NCI-H1105 treated with DMSO at 0.1 percent for 48 hours (cell line): ENCODE measurements around the gene MMADHC.
A peak's percentile ranks its signal among the peaks of the same experiment; 100 is the strongest.
"Not testable (repeated sequence)": the region's sequence is repeated elsewhere in the genome, so short reads cannot be mapped to it uniquely, and the experiment has no call there.

ENCODE experiments used
- DNase-seq: peaks from one replicate; lab custom pipeline; 2025; lab: John Stamatoyannopoulos, UW

MMADHC gene

GRCh38 chr2:149595056-149595963, 7.7 kb upstream of the MMADHC start:
- no peak for DNase-seq

- DNase-seq, result no peak
Measured at GRCh38 chr2:149594411-149594810, 6.8 kb upstream of the MMADHC start.

- DNase-seq, result no peak
Measured at GRCh38 chr2:149587950-149588487, 444 bp upstream of the MMADHC start.

GRCh38 chr2:149586898-149587219, 716 bp downstream of the MMADHC start:
- no peak for DNase-seq

- no peak for DNase-seq
Measured at GRCh38 chr2:149586063-149586462, 1.5 kb downstream of the MMADHC start.

- no peak for DNase-seq
Measured at GRCh38 chr2:149585166-149585885, 2.2 kb downstream of the MMADHC start.

- no peak for DNase-seq
Measured at GRCh38 chr2:149579972-149580882, 7.3 kb downstream of the MMADHC start.

DNA sequence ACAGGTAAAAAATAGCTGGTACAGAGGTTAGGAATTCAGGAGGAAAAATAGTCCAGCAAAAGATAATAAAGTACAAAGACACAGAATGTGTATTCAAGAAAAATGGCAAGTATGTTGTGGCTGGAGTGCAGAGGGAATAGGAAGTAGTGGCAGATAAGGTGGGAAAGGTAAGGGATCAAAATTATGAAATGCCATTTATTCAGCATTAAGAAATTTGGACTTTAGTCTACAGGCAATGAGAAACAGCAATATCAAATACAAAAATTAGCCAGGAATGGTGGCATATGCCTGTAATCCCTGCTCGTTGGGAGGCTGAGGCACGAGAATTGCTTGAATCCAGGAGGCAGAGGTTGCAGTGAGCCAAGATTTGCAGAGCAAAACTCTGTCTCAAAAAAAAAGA, 10.3 kb downstream of the MMADHC start:
- DNase-seq, result no peak

- no peak for DNase-seq
Measured at GRCh38 chr2:149575752-149576151, 11.8 kb downstream of the MMADHC start.

DNA sequence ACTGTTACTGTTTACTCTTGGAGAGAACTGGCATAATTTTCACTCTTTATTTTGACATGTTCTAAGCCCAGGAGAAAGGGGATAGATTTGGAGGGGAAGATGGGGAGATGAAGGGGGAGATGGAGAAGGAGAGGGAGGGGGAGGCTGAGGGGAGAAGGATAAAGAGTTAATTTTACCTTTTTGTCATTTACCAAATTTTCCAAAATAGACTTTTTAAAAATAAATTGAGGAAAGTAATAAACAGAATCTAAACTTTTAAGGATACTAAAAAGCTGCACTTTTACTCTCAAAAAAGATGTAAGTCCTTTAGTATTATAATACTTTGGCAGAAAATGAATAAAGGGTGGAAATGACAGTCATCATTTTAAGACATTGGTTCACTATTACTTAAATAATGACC, 12.3 kb downstream of the MMADHC start:
- no peak for DNase-seq

- no peak for DNase-seq
Measured at GRCh38 chr2:149573760-149574159, 13.8 kb downstream of the MMADHC start.

GRCh38 chr2:149572102-149572953, 15.2 kb downstream of the MMADHC start:
- DNase-seq, result no peak

DNA sequence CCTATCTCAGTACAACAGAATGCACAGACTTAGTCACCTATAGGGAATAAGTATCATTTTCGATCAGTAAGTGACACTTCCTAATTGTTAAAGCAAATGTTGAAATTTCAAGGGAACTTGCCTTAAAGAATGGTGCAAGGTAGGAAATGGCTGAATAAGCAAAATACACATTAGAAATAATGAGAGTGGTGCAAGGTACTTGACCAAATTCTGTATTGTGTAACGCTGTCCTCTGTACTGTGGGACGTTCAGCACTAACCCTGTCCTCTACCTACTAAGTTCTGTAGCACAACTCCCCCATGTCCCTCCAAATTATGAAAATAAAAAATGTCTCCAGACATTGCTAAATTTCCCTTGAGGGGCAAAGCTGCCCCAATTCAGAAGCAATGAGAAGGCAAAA, 19.4 kb downstream of the MMADHC start:
- no peak for DNase-seq

GRCh38 chr2:149566652-149567051, 20.9 kb downstream of the MMADHC start:
- DNase-seq, result no peak

DNA sequence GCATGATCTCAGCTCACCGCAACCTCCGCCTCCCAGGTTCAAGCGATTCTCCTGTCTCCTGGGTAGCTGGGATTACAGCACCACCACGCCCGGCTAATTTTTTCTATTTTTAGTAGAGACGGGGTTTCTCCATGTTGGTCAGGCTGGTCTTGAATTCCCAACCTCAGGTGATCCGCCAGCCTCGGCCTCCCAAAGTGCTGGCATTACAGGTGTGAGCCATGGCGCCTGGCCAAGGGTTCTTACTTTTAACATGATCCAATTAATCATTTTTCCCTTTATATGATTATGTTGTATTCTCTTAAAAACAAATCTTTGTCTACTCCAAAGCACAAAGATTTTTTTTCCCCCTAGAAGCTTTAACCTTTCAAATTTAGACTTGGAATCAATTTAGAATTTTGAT, 21.9 kb downstream of the MMADHC start:
- not testable (repeated sequence) for DNase-seq

GRCh38 chr2:149564983-149565382, 22.6 kb downstream of the MMADHC start:
- DNase-seq, result no peak

GRCh38 chr2:149564097-149564496, 23.5 kb downstream of the MMADHC start:
- DNase-seq, result no peak

GRCh38 chr2:149562324-149562723, 25.3 kb downstream of the MMADHC start:
- DNase-seq, result peak; percentile 89

- DNase-seq, result peak; percentile 43
Measured at GRCh38 chr2:149561309-149561926, 26.2 kb downstream of the MMADHC start.

GRCh38 chr2:149559341-149560068, 28.1 kb downstream of the MMADHC start:
- no peak for DNase-seq
